Mammary epithelial cell (primary cell): ENCODE measurements around the gene SSH3.

ENCODE experiments used
- EZH2 ChIP-seq: IDR thresholded peaks from 2 replicates; pipeline ENCODE4 v1.6.1; 2012; ENCODE audit warnings: low read length, inconsistent platforms, borderline replicate concordance
- TF ChIP-seq, protein P1 (sequence below), 2 donors: IDR thresholded peaks in 1 of 2; conservative IDR thresholded peaks in 1 of 2; 2 replicates each; pipeline ENCODE4 v1.5.1; 2011 to 2012; ENCODE audit warnings: inconsistent platforms in 2 of 2, low read length in 2 of 2, mild to moderate bottlenecking in 2 of 2, control low read depth in 1 of 2, low read depth in 1 of 2; ENCODE audit not compliant: insufficient read depth in 1 of 2; ENCODE audit errors: extremely low read depth in 1 of 2

GRCh38 chr11:67320691-67321090 lies 17.4 kb downstream of the SSH3 start:
- TF ChIP-seq, protein P1, sequence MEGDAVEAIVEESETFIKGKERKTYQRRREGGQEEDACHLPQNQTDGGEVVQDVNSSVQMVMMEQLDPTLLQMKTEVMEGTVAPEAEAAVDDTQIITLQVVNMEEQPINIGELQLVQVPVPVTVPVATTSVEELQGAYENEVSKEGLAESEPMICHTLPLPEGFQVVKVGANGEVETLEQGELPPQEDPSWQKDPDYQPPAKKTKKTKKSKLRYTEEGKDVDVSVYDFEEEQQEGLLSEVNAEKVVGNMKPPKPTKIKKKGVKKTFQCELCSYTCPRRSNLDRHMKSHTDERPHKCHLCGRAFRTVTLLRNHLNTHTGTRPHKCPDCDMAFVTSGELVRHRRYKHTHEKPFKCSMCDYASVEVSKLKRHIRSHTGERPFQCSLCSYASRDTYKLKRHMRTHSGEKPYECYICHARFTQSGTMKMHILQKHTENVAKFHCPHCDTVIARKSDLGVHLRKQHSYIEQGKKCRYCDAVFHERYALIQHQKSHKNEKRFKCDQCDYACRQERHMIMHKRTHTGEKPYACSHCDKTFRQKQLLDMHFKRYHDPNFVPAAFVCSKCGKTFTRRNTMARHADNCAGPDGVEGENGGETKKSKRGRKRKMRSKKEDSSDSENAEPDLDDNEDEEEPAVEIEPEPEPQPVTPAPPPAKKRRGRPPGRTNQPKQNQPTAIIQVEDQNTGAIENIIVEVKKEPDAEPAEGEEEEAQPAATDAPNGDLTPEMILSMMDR (conservative IDR thresholded peaks at IDR 0.05 in 1 of 2, IDR thresholded peaks at IDR 0.05 in 1 of 2; ENCODE audit: extremely low read depth in 1 of 2, insufficient read depth in 1 of 2, low read depth in 1 of 2, low read length in 2 of 2) = no peak
- no peak for TF ChIP-seq EZH2
